K562 (cell line): ENCODE measurements around the gene OR51V1. TPM values are rescaled to one million over a fixed set of nuclear protein-coding genes. Genes with fewer than 3 reads are reported as not detected.

Experiments
- CEBPB ChIP-seq: fragments of 450-650 bp; IDR thresholded peaks from 2 replicates; pipeline ENCODE4 v1.6.1; 2016; ENCODE audit warnings: missing genetic modification characterization, missing compliant biosample characterization
- CXXC5 ChIP-seq: fragments of 250-450 bp; sonication (Bioruptor Pico); IDR thresholded peaks from 2 replicates; pipeline ENCODE4 v1.8.0; 2022; ENCODE audit warnings: inconsistent platforms, mild to moderate bottlenecking, moderate library complexity
- ESRRA ChIP-seq: fragments of 450-650 bp; IDR thresholded peaks from 2 replicates; pipeline ENCODE4 v1.6.1; 2014; ENCODE audit warnings: low read depth, mild to moderate bottlenecking, moderate library complexity, borderline replicate concordance
- ETV1 ChIP-seq: fragments of 450-650 bp; conservative IDR thresholded peaks from 2 replicates; pipeline ENCODE4 v1.6.1; 2016; ENCODE audit warnings: missing genetic modification characterization, control low read depth, low read depth, missing compliant biosample characterization
- IRF2 ChIP-seq: sonication (generic); formaldehyde crosslinking; IDR thresholded peaks from 2 replicates; pipeline ENCODE4 v1.8.1; 2022; ENCODE audit warnings: mild to moderate bottlenecking, missing genetic modification reagents
- NCOA6 ChIP-seq: fragments of 450-650 bp; IDR thresholded peaks from 2 replicates; pipeline ENCODE4 v1.6.1; 2017; ENCODE audit warnings: mild to moderate bottlenecking
- RBFOX2 ChIP-seq: fragments of 200-400 bp; formaldehyde crosslinking; IDR thresholded peaks from 2 replicates; pipeline ENCODE4 v1.6.1; 2017; ENCODE audit warnings: low read depth, mild to moderate bottlenecking, low read length, moderate library complexity
- SAP30 ChIP-seq: fragments of 200-600 bp; sonication (generic); IDR thresholded peaks from 2 replicates; pipeline ENCODE4 v1.6.1; 2012; ENCODE audit warnings: borderline replicate concordance, low read depth, mild to moderate bottlenecking, moderate library complexity, low read length, control low read depth, inconsistent platforms; ENCODE audit not compliant: insufficient read depth, poor library complexity, severe bottlenecking
- SMC3 ChIP-seq: conservative IDR thresholded peaks from 2 replicates; pipeline ENCODE4 v1.6.1; 2011; ENCODE audit warnings: low read depth, low read length, improper control_type of control experiment; ENCODE audit not compliant: insufficient read depth
- SRF ChIP-seq, 2 experiments: fragments of 250-450, 450-650 bp in 1 of 2; sonication (Bioruptor Pico) in 1 of 2; sonication (generic) in 1 of 2; formaldehyde crosslinking; IDR thresholded peaks; 2 replicates each; pipeline versions ENCODE4 v1.5.0 to v1.5.1; 2020 to 2022; ENCODE audit warnings: mild to moderate bottlenecking in 1 of 2, missing genetic modification reagents in 1 of 2
- ZNF124 ChIP-seq: sonication (generic); formaldehyde crosslinking; IDR thresholded peaks from 2 replicates; pipeline ENCODE4 v1.8.1; 2022; ENCODE audit warnings: missing genetic modification reagents
- polyA plus RNA-seq, 8 experiments: library from polyadenylated mRNA; depleted of rRNA in 4 of 8; stranded (reverse) in 5 of 8; unstranded in 3 of 8; fragments of >200 nt; fragmentation: Nextera tagmentation in 2 of 8; fragmentation: Illumina TruSeq in 1 of 8; extraction: Ambion mirVana in 2 of 8; extraction: Trizol in 1 of 8; gene quantifications; 2 replicates each; pipeline versions ENCODE4 v1.2.1 to v1.2.3, GENCODE V29; 2011 to 2014; ENCODE audit warnings: inconsistent platforms in 1 of 8, missing spikeins in 1 of 8
- total RNA-seq, 7 experiments: library from RNA; depleted of rRNA in 6 of 7; stranded (reverse); fragments of >200 nt in 6 of 7; fragmentation: Illumina TruSeq in 2 of 7; extraction: Trizol in 2 of 7; gene quantifications; 2 replicates each; pipeline versions ENCODE4 v1.2.1 to v1.2.3, GENCODE V29; 2011 to 2021; ENCODE audit warnings: low replicate concordance in 1 of 7
- TF ChIP-seq, protein P1 (sequence below): fragments of 450-650 bp; IDR thresholded peaks from 2 replicates; pipeline ENCODE4 v1.6.1; 2017; ENCODE audit warnings: antibody characterized with exemption, mild to moderate bottlenecking
- TF ChIP-seq, protein P2 (sequence below), 2 experiments: fragments of 200-800 bp in 1 of 2; sonication (Bioruptor generic) in 1 of 2; sonication (generic) in 1 of 2; formaldehyde crosslinking in 1 of 2; IDR thresholded peaks in 1 of 2; conservative IDR thresholded peaks in 1 of 2; 2 replicates each; pipeline versions ENCODE4 v1.5.0 to v1.6.1; 2016 to 2020; ENCODE audit warnings: missing compliant biosample characterization in 1 of 2, missing genetic modification characterization in 1 of 2, missing genetic modification reagents in 1 of 2
- TF ChIP-seq, protein P3 (sequence below): fragments of 450-650 bp; IDR thresholded peaks from 2 replicates; pipeline ENCODE4 v1.7.0; 2016; ENCODE audit warnings: borderline replicate concordance
- TF ChIP-seq, protein P4 (sequence below): fragments of 450-650 bp; IDR thresholded peaks from 2 replicates; pipeline ENCODE4 v1.6.1; 2016
- TF ChIP-seq, protein P5 (sequence below): fragments of 450-650 bp; IDR thresholded peaks from 2 replicates; pipeline ENCODE4 v1.6.1; 2016; ENCODE audit warnings: mild to moderate bottlenecking

Gene OR51V1
- total and polyA plus RNA-seq, 9 of the 15 experiments (the other 6 are each of a cell fraction or from before 2014, with no cell fraction given): not detected

DNA sequence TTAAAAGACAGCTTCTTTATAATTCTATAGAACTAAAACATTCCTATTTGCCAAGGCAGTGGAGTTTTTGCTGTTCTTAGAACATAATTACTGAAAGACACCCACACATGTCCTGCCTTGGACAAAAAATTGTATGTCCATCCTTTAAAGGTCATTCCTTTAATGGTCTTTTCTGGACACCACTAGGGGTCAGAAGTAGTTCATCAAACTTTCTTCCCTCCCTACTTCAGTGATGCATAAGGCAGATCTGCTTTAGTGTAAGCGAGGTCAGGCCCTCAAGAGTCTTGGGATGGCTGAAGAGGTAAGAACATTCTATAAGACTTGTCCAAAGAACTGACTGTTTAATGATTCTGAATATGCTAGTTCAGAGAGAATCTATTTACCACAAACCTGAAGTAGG lies 4.3 kb upstream of the OR51V1 start (continued):
- TF ChIP-seq, protein P1, sequence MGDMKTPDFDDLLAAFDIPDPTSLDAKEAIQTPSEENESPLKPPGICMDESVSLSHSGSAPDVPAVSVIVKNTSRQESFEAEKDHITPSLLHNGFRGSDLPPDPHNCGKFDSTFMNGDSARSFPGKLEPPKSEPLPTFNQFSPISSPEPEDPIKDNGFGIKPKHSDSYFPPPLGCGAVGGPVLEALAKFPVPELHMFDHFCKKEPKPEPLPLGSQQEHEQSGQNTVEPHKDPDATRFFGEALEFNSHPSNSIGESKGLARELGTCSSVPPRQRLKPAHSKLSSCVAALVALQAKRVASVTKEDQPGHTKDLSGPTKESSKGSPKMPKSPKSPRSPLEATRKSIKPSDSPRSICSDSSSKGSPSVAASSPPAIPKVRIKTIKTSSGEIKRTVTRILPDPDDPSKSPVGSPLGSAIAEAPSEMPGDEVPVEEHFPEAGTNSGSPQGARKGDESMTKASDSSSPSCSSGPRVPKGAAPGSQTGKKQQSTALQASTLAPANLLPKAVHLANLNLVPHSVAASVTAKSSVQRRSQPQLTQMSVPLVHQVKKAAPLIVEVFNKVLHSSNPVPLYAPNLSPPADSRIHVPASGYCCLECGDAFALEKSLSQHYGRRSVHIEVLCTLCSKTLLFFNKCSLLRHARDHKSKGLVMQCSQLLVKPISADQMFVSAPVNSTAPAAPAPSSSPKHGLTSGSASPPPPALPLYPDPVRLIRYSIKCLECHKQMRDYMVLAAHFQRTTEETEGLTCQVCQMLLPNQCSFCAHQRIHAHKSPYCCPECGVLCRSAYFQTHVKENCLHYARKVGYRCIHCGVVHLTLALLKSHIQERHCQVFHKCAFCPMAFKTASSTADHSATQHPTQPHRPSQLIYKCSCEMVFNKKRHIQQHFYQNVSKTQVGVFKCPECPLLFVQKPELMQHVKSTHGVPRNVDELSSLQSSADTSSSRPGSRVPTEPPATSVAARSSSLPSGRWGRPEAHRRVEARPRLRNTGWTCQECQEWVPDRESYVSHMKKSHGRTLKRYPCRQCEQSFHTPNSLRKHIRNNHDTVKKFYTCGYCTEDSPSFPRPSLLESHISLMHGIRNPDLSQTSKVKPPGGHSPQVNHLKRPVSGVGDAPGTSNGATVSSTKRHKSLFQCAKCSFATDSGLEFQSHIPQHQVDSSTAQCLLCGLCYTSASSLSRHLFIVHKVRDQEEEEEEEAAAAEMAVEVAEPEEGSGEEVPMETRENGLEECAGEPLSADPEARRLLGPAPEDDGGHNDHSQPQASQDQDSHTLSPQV: peak; percentile 78
- TF ChIP-seq, protein P2, sequence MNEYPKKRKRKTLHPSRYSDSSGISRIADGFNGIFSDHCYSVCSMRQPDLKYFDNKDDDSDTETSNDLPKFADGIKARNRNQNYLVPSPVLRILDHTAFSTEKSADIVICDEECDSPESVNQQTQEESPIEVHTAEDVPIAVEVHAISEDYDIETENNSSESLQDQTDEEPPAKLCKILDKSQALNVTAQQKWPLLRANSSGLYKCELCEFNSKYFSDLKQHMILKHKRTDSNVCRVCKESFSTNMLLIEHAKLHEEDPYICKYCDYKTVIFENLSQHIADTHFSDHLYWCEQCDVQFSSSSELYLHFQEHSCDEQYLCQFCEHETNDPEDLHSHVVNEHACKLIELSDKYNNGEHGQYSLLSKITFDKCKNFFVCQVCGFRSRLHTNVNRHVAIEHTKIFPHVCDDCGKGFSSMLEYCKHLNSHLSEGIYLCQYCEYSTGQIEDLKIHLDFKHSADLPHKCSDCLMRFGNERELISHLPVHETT (CRISPR knock-in tag; conservative IDR thresholded peaks at IDR 0.05 in 1 of 2, IDR thresholded peaks at IDR 0.05 in 1 of 2): no peak
- TF ChIP-seq CEBPB (tag): no peak
- TF ChIP-seq RBFOX2: no peak
- peak; percentile 87 for TF ChIP-seq SMC3
- TF ChIP-seq, protein P3, sequence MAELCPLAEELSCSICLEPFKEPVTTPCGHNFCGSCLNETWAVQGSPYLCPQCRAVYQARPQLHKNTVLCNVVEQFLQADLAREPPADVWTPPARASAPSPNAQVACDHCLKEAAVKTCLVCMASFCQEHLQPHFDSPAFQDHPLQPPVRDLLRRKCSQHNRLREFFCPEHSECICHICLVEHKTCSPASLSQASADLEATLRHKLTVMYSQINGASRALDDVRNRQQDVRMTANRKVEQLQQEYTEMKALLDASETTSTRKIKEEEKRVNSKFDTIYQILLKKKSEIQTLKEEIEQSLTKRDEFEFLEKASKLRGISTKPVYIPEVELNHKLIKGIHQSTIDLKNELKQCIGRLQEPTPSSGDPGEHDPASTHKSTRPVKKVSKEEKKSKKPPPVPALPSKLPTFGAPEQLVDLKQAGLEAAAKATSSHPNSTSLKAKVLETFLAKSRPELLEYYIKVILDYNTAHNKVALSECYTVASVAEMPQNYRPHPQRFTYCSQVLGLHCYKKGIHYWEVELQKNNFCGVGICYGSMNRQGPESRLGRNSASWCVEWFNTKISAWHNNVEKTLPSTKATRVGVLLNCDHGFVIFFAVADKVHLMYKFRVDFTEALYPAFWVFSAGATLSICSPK: no peak
- no peak for TF ChIP-seq SAP30
- TF ChIP-seq ZNF124 (CRISPR knock-in tag): no peak
- TF ChIP-seq SRF (CRISPR knock-in tag; IDR thresholded peaks at IDR 0.05): peak in 1 of 2 experiments; percentile 63; a peak in 1 of 4 replicates
- peak; percentile 66; the same call in 1 of the 2 replicates for TF ChIP-seq ESRRA
- TF ChIP-seq, protein P4, sequence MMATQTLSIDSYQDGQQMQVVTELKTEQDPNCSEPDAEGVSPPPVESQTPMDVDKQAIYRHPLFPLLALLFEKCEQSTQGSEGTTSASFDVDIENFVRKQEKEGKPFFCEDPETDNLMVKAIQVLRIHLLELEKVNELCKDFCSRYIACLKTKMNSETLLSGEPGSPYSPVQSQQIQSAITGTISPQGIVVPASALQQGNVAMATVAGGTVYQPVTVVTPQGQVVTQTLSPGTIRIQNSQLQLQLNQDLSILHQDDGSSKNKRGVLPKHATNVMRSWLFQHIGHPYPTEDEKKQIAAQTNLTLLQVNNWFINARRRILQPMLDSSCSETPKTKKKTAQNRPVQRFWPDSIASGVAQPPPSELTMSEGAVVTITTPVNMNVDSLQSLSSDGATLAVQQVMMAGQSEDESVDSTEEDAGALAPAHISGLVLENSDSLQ: no peak
- 0 out of 2 replicates have a peak, but pooled peaks have one; percentile 26 for TF ChIP-seq CXXC5 (CRISPR knock-in tag)
- 0 out of 2 replicates have a peak, but pooled peaks have one; percentile 26 for TF ChIP-seq NCOA6
- no peak for TF ChIP-seq ETV1 (tag)
- TF ChIP-seq IRF2 (CRISPR knock-in tag): no peak
- TF ChIP-seq, protein P5, sequence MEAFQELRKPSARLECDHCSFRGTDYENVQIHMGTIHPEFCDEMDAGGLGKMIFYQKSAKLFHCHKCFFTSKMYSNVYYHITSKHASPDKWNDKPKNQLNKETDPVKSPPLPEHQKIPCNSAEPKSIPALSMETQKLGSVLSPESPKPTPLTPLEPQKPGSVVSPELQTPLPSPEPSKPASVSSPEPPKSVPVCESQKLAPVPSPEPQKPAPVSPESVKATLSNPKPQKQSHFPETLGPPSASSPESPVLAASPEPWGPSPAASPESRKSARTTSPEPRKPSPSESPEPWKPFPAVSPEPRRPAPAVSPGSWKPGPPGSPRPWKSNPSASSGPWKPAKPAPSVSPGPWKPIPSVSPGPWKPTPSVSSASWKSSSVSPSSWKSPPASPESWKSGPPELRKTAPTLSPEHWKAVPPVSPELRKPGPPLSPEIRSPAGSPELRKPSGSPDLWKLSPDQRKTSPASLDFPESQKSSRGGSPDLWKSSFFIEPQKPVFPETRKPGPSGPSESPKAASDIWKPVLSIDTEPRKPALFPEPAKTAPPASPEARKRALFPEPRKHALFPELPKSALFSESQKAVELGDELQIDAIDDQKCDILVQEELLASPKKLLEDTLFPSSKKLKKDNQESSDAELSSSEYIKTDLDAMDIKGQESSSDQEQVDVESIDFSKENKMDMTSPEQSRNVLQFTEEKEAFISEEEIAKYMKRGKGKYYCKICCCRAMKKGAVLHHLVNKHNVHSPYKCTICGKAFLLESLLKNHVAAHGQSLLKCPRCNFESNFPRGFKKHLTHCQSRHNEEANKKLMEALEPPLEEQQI: peak; percentile 84
